Amygdala (tissue), 56 donors: ENCODE results near the gene POLL.
A peak's percentile ranks its signal among the peaks of the same experiment; 100 is the strongest.
"Not testable (repeated sequence)": the region's sequence is repeated elsewhere in the genome, so short reads cannot be mapped to it uniquely, and the experiment has no call there.

ENCODE experiments used
- DNase-seq, 56 donors: peaks; one replicate each; lab custom pipeline; 2025; lab: John Stamatoyannopoulos, UW

POLL gene

GRCh38 chr10:101587725-101588653 lies at the start of gene POLL, which contains the start of gene DPCD:
TSS of gene POLL (minus strand) at chr10:101588257. CDS start at chr10:101587360, 897 bp downstream.
TSS of gene DPCD (plus strand) at chr10:101588321. CDS start at chr10:101588337, 16 bp downstream.
- peak; percentile 59 to 97 (median 89) for DNase-seq

GRCh38 chr10:101633510-101633909 lies 45.5 kb upstream of the POLL start:
- not testable (repeated sequence) for DNase-seq

GRCh38 chr10:101631821-101632475 lies 43.9 kb upstream of the POLL start:
- no peak for DNase-seq

DNA sequence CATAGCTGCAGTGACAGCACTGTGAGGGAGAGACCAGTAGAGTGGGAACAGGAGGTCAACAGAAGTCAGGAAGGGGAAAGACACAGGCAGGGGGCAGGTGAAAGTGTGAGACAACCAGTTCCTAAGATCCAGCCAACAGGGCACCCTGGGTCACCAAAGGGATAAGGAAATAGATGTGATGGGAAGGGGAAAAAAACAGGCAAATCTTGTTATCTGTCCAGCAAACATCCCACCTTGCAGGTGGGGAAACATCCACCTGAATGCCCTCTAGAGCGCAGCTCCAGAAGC lies 42.5 kb upstream of the POLL start:
- DNase-seq = no peak

- peak in 46 of 56 donors; percentile 5 to 84 (median 42) for DNase-seq
Measured at GRCh38 chr10:101629837-101630632, 42.0 kb upstream of the POLL start.

- DNase-seq = no peak
Measured at GRCh38 chr10:101625821-101626412, 37.9 kb upstream of the POLL start.

DNA sequence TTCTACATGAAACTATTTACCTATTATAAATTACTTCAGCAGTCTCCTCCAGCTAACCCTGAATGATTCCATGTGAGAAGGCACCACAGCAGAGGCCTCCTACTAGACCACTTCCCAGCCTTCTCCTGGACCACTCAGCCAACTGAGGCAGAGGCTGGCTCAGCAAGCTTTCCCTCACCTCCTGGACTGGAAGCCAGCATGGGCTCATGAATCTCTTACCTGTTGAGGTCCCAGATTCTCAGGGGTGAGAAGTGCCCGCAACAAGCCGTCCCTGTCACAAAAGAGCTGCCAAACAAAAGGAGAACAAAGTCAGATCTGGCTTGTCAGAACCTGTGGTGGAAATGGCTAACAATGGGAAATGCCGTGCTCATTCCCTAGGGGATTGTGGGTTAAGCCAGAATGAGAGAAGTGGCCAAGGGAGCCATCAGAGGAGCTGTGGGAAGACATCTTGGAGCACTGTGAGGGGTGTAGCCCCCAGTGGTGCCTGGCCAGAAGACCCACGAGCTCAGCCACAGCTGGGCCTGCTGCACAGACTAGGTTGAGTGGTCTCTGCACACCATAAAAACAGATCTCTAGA lies 36.6 kb upstream of the POLL start:
- DNase-seq = no peak

DNA sequence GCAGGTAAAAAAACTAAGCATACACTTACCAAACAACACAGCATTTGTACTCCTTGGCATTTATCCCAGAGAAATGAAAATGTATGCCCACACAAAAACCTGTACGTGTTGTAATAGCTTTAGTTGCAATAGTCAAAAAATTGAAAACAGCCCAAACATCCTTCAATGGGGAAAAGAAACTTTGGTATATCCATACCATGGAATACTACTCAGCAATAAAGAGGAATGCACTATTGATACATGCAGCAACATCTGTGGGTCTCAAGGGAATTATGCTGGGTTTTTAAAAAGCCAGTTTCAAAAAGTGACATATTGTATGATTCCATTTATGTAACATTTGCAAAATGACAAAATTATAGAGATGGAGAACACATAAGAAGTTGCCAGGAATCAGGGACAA lies 35.5 kb upstream of the POLL start:
- no peak for DNase-seq

- DNase-seq = no peak
Measured at GRCh38 chr10:101619983-101620382, 31.9 kb upstream of the POLL start.

GRCh38 chr10:101618871-101619270 lies 30.8 kb upstream of the POLL start:
- DNase-seq = no peak

- DNase-seq = no peak
Measured at GRCh38 chr10:101617824-101618568, 29.9 kb upstream of the POLL start.

DNA sequence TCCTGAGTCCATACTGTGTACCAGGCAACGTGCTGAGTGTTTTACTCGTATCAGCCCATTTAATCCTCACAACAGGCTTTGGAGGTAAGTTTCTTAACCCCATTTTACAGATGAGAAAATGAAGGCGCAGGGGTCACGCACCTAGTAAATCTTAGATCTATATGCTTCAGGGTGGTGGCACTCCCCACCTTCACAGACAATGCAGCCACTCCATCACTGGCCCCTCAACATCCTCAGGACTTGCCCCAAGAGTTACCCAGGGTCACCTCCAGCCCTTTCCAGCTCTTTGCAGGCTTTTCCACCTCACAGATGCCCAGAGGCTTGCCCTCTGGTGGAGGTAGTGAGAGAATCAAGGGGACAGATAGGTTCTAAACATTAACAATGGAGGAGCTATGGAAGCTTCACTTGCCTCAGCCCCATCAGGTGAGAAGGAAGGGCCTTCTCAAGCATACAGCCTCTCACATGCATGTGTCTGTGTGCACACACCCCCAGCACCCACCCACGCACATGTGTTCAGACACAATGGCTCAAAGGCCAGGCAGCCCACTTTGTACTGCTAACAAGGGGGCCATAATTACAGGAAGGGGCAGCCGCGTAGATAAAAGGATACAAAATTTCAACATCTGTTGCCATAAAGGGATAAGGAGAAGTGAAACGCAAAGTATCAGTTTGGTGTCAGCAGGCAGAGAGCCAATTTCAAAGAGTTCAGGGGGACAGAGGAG lies 29.2 kb upstream of the POLL start:
- no peak for DNase-seq

- no peak for DNase-seq
Measured at GRCh38 chr10:101616415-101617101, 28.5 kb upstream of the POLL start.

DNA sequence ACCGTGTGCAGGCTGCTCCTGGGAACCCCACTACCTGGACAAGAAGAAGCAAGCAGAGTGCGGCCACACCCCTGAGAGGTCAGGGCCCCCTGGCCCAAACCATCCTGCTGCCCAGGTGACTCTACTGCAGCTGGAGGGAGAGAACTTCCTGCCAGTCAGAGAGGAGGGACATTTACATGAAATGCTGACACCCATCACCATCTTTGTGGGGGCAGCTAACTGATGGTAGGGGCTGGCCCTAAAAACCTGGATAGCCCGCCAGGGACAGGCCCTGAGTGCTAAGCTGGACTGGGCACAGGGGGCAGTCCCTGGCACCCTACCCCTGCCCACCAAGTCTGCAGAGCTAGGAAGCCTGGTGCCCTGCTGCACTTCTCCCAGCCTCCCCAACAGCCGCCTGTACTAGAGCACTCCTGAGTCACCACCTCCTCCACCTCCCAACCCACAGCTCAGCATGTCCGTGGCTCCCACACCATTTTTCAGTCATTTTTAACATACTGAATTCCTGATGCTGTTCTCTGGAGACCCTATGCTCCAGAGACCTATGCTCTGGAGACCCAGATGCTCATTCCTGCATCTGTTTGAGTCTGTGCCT lies 27.6 kb upstream of the POLL start:
- DNase-seq = no peak

DNA sequence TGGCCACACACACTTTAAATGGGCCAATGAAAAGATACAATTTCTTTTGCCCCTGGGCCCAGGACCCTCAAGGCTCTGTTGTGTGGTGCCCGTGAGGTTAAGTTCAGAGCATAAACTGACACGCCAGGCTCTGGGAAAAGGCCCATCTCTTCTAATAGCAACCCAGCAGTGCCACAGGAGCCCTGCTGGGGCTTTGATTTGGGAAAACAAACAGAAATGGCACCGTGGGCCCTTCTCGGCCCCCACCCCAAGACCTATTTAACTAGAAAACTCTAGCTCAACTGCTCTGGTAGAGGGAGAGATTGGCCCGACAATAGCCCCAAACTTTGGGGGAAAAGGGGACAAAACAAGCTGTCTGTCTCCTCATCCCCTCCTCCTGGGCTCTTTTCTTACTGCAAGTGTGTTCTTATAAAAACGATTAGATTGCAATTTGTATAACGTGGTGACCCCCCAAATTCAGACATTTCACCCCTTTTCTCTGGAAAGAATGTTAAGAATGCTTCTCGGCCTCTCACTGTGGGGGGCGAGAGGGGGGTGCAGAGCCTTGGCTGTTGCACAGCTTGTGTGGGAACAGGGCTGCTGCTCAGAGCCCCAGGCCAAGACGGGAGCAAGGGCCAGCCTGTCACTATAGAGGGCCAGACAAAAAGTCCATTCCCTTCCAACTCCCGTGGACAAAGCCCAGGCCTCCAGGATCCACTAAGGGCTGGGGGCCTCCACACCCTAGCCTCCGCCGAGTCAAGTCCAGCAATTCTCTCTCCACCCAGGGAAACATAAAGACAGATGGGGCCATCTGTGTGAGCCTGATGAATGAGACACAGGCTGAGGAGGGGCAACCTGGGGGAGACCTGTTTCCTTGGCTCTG lies 26.8 kb upstream of the POLL start:
- DNase-seq = no peak

GRCh38 chr10:101613646-101614045 lies 25.6 kb upstream of the POLL start:
- no peak for DNase-seq

GRCh38 chr10:101612872-101613271 lies 24.8 kb upstream of the POLL start:
- DNase-seq = no peak
